ENCODE measurements around the gene SCUBE1. TPM values are rescaled to one million over a fixed set of nuclear protein-coding genes. Genes with fewer than 3 reads are reported as not detected.

SCUBE1 gene
- total RNA-seq, 1 experiment from 2014 or later = 0.54 TPM

DNA sequence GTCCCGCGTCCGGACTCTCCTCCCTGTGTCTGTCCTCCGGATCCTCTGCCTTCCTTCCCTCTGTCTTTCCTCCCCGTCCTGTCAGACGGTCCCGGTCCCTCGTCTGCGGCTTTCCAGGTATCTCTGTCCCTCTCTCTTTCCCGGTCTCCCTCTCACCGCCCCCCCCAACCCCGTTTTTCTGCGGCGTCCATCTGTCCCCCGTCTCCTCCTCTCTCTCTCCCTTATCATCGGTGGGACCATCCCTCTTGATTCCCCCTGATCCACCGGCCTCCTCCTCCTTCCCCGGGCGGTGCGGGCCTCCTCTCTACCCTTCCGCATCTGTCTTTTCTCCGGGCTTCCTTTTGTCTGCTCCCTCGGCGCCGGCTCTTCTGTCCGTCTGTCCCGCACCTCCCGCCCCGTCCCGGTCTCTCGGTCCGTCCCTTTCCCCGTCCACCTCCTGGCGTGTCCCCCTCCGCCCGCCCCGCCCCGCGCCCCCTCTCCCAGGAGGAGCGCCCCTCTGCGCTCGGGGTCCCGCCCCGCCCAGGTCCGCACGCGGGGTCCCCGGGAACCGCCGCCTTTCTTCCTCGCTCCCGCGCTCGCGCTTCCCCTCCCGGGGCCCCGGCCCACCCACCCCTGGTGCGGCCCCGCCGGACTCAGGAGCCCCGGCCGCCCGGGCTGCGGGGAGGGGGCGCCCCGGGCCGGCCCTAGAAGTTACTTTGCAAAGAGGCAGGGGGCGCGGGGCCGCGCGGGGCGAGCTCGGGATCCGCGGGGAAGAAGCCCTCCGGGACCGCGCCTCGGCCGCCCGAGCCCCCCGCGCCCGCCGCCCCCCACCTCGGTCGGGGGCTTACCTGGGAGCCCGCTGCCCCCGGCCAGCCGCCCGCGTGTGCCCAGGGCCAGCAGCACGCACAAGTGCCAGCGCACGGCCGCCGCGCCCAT lies 568 bp downstream of the SCUBE1 start:
- no TSS peak for BruUV-seq (replicated peaks)
- TF ChIP-seq, protein P1, sequence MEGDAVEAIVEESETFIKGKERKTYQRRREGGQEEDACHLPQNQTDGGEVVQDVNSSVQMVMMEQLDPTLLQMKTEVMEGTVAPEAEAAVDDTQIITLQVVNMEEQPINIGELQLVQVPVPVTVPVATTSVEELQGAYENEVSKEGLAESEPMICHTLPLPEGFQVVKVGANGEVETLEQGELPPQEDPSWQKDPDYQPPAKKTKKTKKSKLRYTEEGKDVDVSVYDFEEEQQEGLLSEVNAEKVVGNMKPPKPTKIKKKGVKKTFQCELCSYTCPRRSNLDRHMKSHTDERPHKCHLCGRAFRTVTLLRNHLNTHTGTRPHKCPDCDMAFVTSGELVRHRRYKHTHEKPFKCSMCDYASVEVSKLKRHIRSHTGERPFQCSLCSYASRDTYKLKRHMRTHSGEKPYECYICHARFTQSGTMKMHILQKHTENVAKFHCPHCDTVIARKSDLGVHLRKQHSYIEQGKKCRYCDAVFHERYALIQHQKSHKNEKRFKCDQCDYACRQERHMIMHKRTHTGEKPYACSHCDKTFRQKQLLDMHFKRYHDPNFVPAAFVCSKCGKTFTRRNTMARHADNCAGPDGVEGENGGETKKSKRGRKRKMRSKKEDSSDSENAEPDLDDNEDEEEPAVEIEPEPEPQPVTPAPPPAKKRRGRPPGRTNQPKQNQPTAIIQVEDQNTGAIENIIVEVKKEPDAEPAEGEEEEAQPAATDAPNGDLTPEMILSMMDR (IDR thresholded peaks at IDR 0.05; ENCODE audit: unreplicated experiment) = no peak
- H3K9me3 Mint-ChIP-seq (ENCODE audit: low read depth, unreplicated experiment) = no peaks in the 10 kb centered on the region
- H3K27me3 Mint-ChIP-seq (ENCODE audit: unreplicated experiment) = peaks cover 19% of the 10 kb centered on the region
- no peak overlapping the region for H3K4me3 Mint-ChIP-seq (ENCODE audit: low read depth, unreplicated experiment)
- CTCF ChIA-PET = interaction anchor here (0.6 to 0.7 kb wide), 2 partner anchors 49 to 153 kb away, joined by 3 to 4 read pairs; no protein-coding TSS in a partner anchor
- intact Hi-C loops (cut with micrococcal nuclease; ENCODE audit: unreplicated experiment) = no loop called here
- DNase-seq = no peak
- peaks cover 4% of the 10 kb centered on the region for H3K36me3 Mint-ChIP-seq (ENCODE audit: insufficient read depth, unreplicated experiment)
- H3K4me1 Mint-ChIP-seq (ENCODE audit: low read depth, unreplicated experiment) = no peaks in the 10 kb centered on the region
- no peak overlapping the region for H3K27ac Mint-ChIP-seq (ENCODE audit: unreplicated experiment)

DNA sequence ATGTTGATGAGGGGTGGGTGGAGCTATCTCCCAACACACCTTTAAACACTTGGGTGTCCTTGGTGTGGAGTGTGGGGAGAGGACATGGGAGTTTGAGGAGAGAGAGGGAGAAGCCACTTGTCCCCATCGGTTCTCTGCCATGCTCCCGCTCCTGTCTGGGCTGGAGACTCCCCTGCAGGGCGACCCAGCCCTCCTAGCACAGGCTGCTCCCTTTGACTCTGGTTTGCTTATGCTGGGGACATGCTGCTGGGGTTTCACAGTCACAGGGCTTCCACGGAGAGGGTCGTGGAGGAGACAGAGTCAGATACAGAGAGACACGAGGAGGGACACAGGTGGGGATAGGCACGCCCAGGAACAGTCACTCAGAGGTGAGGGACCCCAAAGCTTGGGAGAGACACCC lies 1.6 kb downstream of the SCUBE1 start:
- TF ChIP-seq, protein P1 (IDR thresholded peaks at IDR 0.05; ENCODE audit: unreplicated experiment) = no peak

DNA sequence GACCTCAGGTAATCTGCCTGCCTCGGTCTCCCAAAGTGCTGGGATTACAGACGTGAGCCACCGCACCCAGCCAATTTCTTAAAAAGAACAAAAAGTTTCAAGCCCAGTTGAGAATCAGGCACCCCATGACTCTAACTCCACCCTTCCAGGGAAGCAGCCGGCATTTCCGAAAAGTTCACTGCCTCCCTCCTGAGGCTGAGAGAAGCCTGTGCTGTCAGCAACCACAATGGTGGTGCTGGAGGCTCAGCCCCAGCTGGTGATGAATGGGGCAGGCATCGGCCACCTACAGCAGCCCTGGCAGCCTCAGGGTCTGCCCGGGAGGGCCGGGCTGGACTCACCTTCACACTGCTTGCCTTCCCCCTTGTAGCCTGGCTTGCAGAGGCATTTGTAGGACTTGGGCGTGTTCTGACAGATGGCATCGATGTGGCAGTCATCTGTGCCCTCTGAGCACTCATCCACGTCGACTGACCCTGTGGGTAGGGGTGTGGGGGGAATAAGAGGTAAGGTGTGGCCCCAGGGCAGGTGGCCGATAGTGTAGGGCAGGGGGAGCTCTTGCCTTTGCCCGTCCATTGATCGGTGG lies 4.3 kb downstream of the SCUBE1 start:
- H3K4me1 Mint-ChIP-seq (ENCODE audit: low read depth, unreplicated experiment) = no peaks in the 10 kb centered on the region
- CTCF ChIA-PET = no interaction called here
- TF ChIP-seq, protein P1 (IDR thresholded peaks at IDR 0.05; ENCODE audit: unreplicated experiment) = no peak
- no peaks in the 10 kb centered on the region for H3K9me3 Mint-ChIP-seq (ENCODE audit: low read depth, unreplicated experiment)
- no peak for DNase-seq
- peaks cover 2% of the 10 kb centered on the region for H3K27me3 Mint-ChIP-seq (ENCODE audit: unreplicated experiment)
- H3K4me3 Mint-ChIP-seq (ENCODE audit: low read depth, unreplicated experiment) = no peak overlapping the region
- peaks cover 4% of the 10 kb centered on the region for H3K36me3 Mint-ChIP-seq (ENCODE audit: insufficient read depth, unreplicated experiment)
- H3K27ac Mint-ChIP-seq (ENCODE audit: unreplicated experiment) = no peak overlapping the region
- no TSS peak for BruUV-seq (replicated peaks)
- intact Hi-C loops (cut with micrococcal nuclease; ENCODE audit: unreplicated experiment) = no loop called here

More for the DNA sequence above, 1.6 kb downstream of the SCUBE1 start:
- intact Hi-C loops (cut with micrococcal nuclease; ENCODE audit: unreplicated experiment) = no loop called here
- CTCF ChIA-PET = interaction anchor here (0.6 kb wide), 1 partner anchor 48 kb away, joined by 4 read pairs; no protein-coding TSS in a partner anchor
- Mint-ChIP-seq H3K4me1 (ENCODE audit: low read depth, unreplicated experiment) (no peaks in the 10 kb centered on the region), H3K36me3 (ENCODE audit: insufficient read depth, unreplicated experiment) (peaks cover 4% of the 10 kb centered on the region), H3K4me3 (ENCODE audit: low read depth, unreplicated experiment) (no peak overlapping the region), H3K9me3 (ENCODE audit: low read depth, unreplicated experiment) (no peaks in the 10 kb centered on the region), H3K27me3 (ENCODE audit: unreplicated experiment) (peaks cover 17% of the 10 kb centered on the region), H3K27ac (ENCODE audit: unreplicated experiment) (no peak overlapping the region)
- BruUV-seq (replicated peaks) = no TSS peak
- DNase-seq = no peak

DNA sequence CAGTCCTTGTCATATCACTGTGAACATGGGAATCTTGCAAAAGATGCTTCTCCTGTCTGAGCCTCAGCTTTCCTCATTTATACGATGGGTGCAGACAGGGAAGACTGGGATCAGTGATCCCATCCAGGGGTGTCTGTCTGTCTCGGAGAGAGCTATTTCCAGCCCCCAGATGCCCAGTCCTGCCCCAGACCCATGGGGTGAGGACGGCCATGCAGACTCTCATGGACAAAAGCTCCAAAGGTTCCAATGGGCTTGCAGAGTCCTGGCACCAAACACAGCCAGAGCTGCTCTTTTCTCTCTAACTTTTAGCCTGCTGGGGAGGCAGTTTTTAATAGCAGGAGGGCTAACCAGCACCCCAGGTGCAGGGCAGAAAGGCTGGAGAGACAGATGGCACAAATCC lies 5.2 kb downstream of the SCUBE1 start:
- H3K27ac Mint-ChIP-seq (ENCODE audit: unreplicated experiment) = no peak overlapping the region
- peaks cover 4% of the 10 kb centered on the region for H3K36me3 Mint-ChIP-seq (ENCODE audit: insufficient read depth, unreplicated experiment)
- intact Hi-C loops (cut with micrococcal nuclease; ENCODE audit: unreplicated experiment) = no loop called here
- no TSS peak for BruUV-seq (replicated peaks)
- CTCF ChIA-PET = interaction anchor here (1.8 kb wide), 1 partner anchor 9 kb away, joined by 6 read pairs; no protein-coding TSS in a partner anchor
- TF ChIP-seq, protein P1 (IDR thresholded peaks at IDR 0.05; ENCODE audit: unreplicated experiment) = no peak
- H3K9me3 Mint-ChIP-seq (ENCODE audit: low read depth, unreplicated experiment) = no peaks in the 10 kb centered on the region
- no peaks in the 10 kb centered on the region for H3K27me3 Mint-ChIP-seq (ENCODE audit: unreplicated experiment)
- DNase-seq = no peak
- no peak overlapping the region for H3K4me3 Mint-ChIP-seq (ENCODE audit: low read depth, unreplicated experiment)
- H3K4me1 Mint-ChIP-seq (ENCODE audit: low read depth, unreplicated experiment) = no peaks in the 10 kb centered on the region
